Lower leg skin (tissue), 3 donors: ENCODE data around the gene IL6.

ENCODE experiments used
- POLR2A ChIP-seq, 2 donors: fragments of 450-650 bp; IDR thresholded peaks; one replicate each; pipeline ENCODE4 v1.6.1; 2016 to 2017; ENCODE audit warnings: antibody characterized with exemption in 2 of 2, mild to moderate bottlenecking in 1 of 2, moderate library complexity in 1 of 2
- TF ChIP-seq, protein P1 (sequence below), 3 donors: fragments of 450-650 bp; IDR thresholded peaks; one replicate each; pipeline ENCODE4 v1.5.1; 2016; ENCODE audit warnings: antibody characterized with exemption in 3 of 3, mild to moderate bottlenecking in 3 of 3, moderate library complexity in 2 of 3

DNA sequence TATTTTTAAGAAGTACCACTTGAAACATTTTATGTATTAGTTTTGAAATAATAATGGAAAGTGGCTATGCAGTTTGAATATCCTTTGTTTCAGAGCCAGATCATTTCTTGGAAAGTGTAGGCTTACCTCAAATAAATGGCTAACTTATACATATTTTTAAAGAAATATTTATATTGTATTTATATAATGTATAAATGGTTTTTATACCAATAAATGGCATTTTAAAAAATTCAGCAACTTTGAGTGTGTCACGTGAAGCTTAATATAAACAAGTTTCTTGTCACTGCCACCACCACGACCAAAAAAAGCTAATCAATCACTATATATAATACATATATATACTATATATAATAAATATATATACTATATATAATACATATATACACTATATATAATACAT, 4.8 kb downstream of the IL6 start:
- TF ChIP-seq, protein P1, sequence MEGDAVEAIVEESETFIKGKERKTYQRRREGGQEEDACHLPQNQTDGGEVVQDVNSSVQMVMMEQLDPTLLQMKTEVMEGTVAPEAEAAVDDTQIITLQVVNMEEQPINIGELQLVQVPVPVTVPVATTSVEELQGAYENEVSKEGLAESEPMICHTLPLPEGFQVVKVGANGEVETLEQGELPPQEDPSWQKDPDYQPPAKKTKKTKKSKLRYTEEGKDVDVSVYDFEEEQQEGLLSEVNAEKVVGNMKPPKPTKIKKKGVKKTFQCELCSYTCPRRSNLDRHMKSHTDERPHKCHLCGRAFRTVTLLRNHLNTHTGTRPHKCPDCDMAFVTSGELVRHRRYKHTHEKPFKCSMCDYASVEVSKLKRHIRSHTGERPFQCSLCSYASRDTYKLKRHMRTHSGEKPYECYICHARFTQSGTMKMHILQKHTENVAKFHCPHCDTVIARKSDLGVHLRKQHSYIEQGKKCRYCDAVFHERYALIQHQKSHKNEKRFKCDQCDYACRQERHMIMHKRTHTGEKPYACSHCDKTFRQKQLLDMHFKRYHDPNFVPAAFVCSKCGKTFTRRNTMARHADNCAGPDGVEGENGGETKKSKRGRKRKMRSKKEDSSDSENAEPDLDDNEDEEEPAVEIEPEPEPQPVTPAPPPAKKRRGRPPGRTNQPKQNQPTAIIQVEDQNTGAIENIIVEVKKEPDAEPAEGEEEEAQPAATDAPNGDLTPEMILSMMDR (IDR thresholded peaks at IDR 0.05), result no peak
- no peak for TF ChIP-seq POLR2A (IDR thresholded peaks at IDR 0.05)
